Astrocyte of the cerebellum (primary cell): Measurements from ENCODE around the gene ZNHIT3.
"Not testable (repeated sequence)": the region's sequence is repeated elsewhere in the genome, so short reads cannot be mapped to it uniquely, and the experiment has no call there.

Source experiments
- DNase-seq: peaks from one replicate; pipeline ENCODE4 v3.0.0-alpha.2; 2011; ENCODE audit warnings: low read depth
- H3K4me3 ChIP-seq: 2 replicates; pipeline ENCODE4 v1.5.1; 2011; ENCODE audit warnings: mild to moderate bottlenecking, low read depth, low read length, moderate library complexity
- CTCF ChIP-seq: IDR thresholded peaks from 2 replicates; pipeline ENCODE4 v1.5.1; 2012; ENCODE audit warnings: low read length, low read depth, moderate library complexity, mild to moderate bottlenecking; ENCODE audit errors: missing control alignments
- in situ Hi-C: cut with HindIII; loops from 2 replicates; pipeline ENCODE4 v1.10.0; 2017; ENCODE audit warnings: low sequenced_read_pairs

The ZNHIT3 gene

GRCh38 chr17:36470499-36470898, 16.0 kb upstream of the ZNHIT3 start:
- in situ Hi-C loops = no loop called here
- H3K4me3 ChIP-seq = no peak overlapping the region
- no peak for DNase-seq
- no peak for TF ChIP-seq CTCF

- no peak overlapping the region for H3K4me3 ChIP-seq
- DNase-seq = no peak
- no peak for TF ChIP-seq CTCF
- in situ Hi-C loops = no loop called here
Measured at GRCh38 chr17:36474571-36474970, 11.9 kb upstream of the ZNHIT3 start.

GRCh38 chr17:36475346-36475970, 11.0 kb upstream of the ZNHIT3 start:
- in situ Hi-C loops = loop anchor here (25.0 kb wide), 3 partner anchors 263 to 488 kb away; partner anchors contain the start of genes CCL14, CCL16, CCL3 and CCL4L2

GRCh38 chr17:36481829-36482228, 4.7 kb upstream of the ZNHIT3 start:
- no peak overlapping the region for H3K4me3 ChIP-seq
- in situ Hi-C loops = loop anchor here (25.0 kb wide), 3 partner anchors 270 to 495 kb away; partner anchors contain the start of genes CCL14, CCL16, CCL3 and CCL4L2
- TF ChIP-seq CTCF = no peak
- DNase-seq = no peak

More at GRCh38 chr17:36475346-36475970, 11.0 kb upstream of the ZNHIT3 start:
- DNase-seq = no peak
- no peak overlapping the region for H3K4me3 ChIP-seq
- no peak for TF ChIP-seq CTCF

GRCh38 chr17:36482611-36483504, 3.6 kb upstream of the ZNHIT3 start:
- H3K4me3 ChIP-seq = peak overlapping the region; percentile 21
- peak; percentile 81 for TF ChIP-seq CTCF
- in situ Hi-C loops = loop anchor here (25.0 kb wide), 3 partner anchors 271 to 496 kb away; partner anchors contain the start of genes CCL14, CCL16, CCL3 and CCL4L2
- DNase-seq = peak; percentile 29

- DNase-seq, H3K4me3 ChIP-seq: not testable (repeated sequence)
- in situ Hi-C loops = loop anchor here (25.0 kb wide), 3 partner anchors 272 to 497 kb away; partner anchors contain the start of genes CCL14, CCL16, CCL3 and CCL4L2
Measured at GRCh38 chr17:36484021-36484420, 2.5 kb upstream of the ZNHIT3 start.
